Mammary epithelial cell (primary cell): Measurements from ENCODE around the gene GRM4.

Experiments
- CTCF ChIP-seq, 2 donors: IDR thresholded peaks in 1 of 2; conservative IDR thresholded peaks in 1 of 2; 2 replicates each; pipeline ENCODE4 v1.5.1; 2011 to 2012; ENCODE audit warnings: inconsistent platforms in 2 of 2, low read length in 2 of 2, mild to moderate bottlenecking in 2 of 2, control low read depth in 1 of 2, low read depth in 1 of 2; ENCODE audit not compliant: insufficient read depth in 1 of 2; ENCODE audit errors: extremely low read depth in 1 of 2
- EZH2 ChIP-seq: IDR thresholded peaks from 2 replicates; pipeline ENCODE4 v1.6.1; 2012; ENCODE audit warnings: low read length, inconsistent platforms, borderline replicate concordance

DNA sequence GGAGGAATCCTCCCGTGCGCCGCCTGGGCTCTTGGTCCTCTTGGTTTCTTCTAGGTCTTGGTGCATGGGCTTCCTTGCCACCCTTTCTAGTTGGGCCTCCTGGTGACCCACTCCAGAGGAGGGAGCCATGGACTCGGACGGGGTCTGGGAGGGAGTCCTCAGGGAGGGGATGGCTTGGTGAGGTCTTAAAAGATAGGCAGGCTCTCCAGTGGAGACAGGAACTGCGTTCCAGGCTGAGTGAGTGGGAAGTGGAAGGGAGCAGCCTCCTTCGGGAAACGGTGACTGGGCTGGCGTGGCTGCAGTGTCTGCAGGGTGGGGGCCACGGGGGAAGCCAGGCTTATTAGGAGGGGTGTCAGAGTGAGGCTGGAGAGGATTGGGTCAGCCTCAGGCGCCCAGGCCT, 152.8 kb downstream of the GRM4 start:
- TF ChIP-seq CTCF (conservative IDR thresholded peaks at IDR 0.05 in 1 of 2, IDR thresholded peaks at IDR 0.05 in 1 of 2; ENCODE audit: extremely low read depth in 1 of 2, insufficient read depth in 1 of 2, low read depth in 1 of 2, low read length in 2 of 2) (no peak), EZH2 (no peak)
